ENCODE data around the gene NR2F1-AS1.

NR2F1-AS1 gene

GRCh38 chr5:93385655-93386054, 195.4 kb downstream of the NR2F1-AS1 start:
- DNase-seq (ENCODE audit: low read depth in 2 of 2): no peak

- no peak for DNase-seq (ENCODE audit: low read depth in 2 of 2)
These were observed 196.0 kb downstream of the NR2F1-AS1 start for GRCh38 chr5:93384995-93385394.

- no peak for DNase-seq (ENCODE audit: low read depth in 2 of 2)
These were observed 197.0 kb downstream of the NR2F1-AS1 start for GRCh38 chr5:93384026-93384425.

- DNase-seq (ENCODE audit: low read depth in 2 of 2): no peak
These were observed 198.7 kb downstream of the NR2F1-AS1 start for GRCh38 chr5:93382188-93382825.

GRCh38 chr5:93381057-93381456, 200.0 kb downstream of the NR2F1-AS1 start:
- DNase-seq (ENCODE audit: low read depth in 2 of 2): no peak

GRCh38 chr5:93378073-93378472, 202.9 kb downstream of the NR2F1-AS1 start:
- DNase-seq (ENCODE audit: low read depth in 2 of 2): no peak

GRCh38 chr5:93371893-93372292, 209.1 kb downstream of the NR2F1-AS1 start:
- no peak for DNase-seq (ENCODE audit: low read depth in 2 of 2)

GRCh38 chr5:93364378-93364777, 216.6 kb downstream of the NR2F1-AS1 start:
- DNase-seq (ENCODE audit: low read depth in 2 of 2): no peak

GRCh38 chr5:93360436-93361088, 220.5 kb downstream of the NR2F1-AS1 start:
- DNase-seq (ENCODE audit: low read depth in 2 of 2): no peak

- DNase-seq (ENCODE audit: low read depth in 2 of 2): no peak
These were observed 221.1 kb downstream of the NR2F1-AS1 start for GRCh38 chr5:93359960-93360305.
